ENCODE measurements around the gene VWA2.

VWA2 gene, protein sequence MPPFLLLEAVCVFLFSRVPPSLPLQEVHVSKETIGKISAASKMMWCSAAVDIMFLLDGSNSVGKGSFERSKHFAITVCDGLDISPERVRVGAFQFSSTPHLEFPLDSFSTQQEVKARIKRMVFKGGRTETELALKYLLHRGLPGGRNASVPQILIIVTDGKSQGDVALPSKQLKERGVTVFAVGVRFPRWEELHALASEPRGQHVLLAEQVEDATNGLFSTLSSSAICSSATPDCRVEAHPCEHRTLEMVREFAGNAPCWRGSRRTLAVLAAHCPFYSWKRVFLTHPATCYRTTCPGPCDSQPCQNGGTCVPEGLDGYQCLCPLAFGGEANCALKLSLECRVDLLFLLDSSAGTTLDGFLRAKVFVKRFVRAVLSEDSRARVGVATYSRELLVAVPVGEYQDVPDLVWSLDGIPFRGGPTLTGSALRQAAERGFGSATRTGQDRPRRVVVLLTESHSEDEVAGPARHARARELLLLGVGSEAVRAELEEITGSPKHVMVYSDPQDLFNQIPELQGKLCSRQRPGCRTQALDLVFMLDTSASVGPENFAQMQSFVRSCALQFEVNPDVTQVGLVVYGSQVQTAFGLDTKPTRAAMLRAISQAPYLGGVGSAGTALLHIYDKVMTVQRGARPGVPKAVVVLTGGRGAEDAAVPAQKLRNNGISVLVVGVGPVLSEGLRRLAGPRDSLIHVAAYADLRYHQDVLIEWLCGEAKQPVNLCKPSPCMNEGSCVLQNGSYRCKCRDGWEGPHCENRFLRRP

DNA sequence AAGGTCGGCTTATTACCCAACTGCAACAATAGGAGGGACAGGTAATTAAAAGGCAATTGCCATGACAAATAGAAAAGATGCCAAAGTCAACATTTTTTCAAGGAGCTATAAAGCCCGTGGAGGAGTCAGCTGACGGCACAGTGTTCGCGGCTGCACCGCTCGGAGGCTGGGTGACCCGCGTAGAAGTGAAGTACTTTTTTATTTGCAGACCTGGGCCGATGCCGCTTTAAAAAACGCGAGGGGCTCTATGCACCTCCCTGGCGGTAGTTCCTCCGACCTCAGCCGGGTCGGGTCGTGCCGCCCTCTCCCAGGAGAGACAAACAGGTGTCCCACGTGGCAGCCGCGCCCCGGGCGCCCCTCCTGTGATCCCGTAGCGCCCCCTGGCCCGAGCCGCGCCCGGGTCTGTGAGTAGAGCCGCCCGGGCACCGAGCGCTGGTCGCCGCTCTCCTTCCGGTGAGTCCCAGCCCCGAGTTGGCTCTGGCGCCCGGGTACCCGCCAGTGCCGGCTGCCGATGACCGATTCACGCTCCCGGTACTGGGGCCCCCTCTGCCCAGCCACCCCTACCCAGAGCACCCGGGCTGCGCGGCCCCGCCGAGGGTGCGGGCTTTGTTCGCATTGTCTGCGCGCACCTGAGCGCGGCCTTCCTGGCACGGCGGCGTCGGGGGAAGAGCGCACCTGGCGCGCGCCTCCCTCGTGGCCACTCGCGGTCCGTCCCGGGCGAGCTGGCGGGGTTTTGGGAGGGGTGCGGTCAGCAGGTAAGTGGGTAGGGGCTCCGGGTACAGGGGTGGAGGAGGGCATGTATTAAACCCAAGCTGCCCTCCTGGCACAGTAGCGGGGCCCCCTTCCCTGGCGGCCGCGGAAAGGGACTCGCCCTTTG lies at the start of gene VWA2:
Gene VWA2, plus strand, starts transcription at position 138 of the 877 bp plus-strand sequence. CDS start 9,460 bp downstream, outside the sequence.
- no peak for DNase-seq (ENCODE audit: low spot score)

DNA sequence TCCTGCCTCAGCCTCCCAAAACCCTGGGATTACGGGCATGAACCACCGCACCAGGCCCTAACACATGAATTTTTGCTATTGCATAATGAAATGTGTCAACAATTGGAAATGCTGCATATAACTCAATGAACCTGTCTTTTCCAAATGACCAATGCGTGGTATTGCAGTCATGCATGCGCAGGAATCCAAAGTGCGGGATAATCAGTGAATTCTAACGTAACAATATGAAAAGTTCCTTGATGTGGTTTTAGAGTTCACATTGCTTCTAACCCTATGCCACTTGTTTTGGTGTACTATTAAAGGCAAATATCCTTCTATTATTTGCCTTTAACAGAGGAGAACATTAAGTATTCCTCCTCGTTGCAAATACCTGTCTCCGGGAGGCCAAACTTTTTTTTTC lies 49.4 kb upstream of the VWA2 start:
- DNase-seq (ENCODE audit: low spot score): no peak

DNA sequence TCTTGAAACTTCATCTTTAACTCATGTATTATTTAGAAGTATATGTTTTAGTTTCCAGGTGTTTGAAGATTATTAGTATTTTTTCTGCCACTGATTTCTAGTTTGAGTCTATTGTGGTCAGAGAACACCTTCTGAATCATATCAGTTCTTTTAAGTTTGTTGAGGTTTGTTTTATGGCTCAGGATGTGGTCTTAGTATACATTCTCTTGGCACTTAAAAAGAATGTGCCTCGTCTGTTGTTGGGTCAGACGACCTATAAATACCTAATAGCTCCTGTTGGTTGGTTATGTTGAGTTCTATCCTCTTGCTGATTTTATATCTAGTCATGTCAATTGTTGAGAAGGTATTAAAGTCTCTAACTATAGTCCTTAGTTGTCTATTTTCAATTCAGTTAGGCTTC lies 44.0 kb upstream of the VWA2 start:
- DNase-seq (ENCODE audit: low spot score): no peak

DNA sequence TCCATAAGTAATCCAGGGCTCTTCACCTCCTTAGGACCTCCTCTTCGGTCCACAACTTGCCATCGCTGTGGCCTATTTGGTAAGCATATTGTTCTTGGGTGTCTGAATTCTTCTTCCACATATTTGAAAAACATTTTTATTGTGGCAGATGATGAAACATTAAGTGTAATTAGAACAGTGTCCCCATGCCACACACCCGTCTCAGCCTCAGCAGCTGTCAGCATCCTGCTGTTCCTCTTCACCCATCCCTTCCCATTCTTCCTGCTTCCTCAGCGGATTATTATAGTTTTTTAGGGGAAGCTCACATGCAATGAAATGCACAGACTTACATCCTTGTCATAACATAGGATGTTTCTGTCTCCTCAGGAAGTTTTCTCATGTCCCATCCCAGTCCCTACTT lies 39.8 kb upstream of the VWA2 start:
- no peak for DNase-seq (ENCODE audit: low spot score)

DNA sequence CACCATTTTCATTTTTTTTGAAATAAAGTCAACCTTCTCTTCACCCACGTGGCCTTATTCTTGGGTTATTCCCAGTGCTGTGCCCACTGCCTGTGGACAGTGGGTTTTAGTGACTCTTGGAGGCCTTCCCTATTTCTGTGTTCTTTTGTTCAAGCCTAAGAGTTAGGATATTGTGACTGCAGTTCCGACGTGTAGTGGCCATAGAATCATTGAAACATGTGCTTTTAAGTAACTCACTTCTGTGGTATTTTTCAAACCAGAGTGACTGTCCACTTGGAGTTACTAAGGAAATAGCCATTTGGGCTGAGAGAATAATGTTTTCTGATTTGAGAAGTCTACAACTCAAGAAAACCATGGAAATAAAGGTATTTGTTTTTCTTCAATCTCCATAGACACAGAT lies 36.2 kb upstream of the VWA2 start:
- no peak for DNase-seq (ENCODE audit: low spot score)

DNA sequence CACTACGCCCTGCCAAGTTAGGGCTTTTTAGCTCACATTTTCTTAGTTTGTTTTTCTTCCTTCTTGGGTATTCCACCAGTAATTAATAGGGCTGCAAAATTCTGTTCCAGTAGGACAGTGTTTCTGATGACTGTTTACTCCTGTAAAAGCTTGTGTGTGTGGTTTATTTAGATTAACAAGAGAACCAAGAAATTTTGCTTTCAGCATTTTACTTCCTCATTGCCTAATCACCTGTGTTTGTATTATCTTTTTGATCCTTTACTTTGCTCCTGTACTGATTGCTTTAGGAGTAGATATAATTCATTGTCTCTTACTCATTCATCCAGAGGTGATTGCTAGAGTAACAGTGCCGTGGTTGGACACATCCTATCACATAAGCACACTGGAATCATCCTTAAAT lies 32.2 kb upstream of the VWA2 start:
- DNase-seq (ENCODE audit: low spot score): no peak

DNA sequence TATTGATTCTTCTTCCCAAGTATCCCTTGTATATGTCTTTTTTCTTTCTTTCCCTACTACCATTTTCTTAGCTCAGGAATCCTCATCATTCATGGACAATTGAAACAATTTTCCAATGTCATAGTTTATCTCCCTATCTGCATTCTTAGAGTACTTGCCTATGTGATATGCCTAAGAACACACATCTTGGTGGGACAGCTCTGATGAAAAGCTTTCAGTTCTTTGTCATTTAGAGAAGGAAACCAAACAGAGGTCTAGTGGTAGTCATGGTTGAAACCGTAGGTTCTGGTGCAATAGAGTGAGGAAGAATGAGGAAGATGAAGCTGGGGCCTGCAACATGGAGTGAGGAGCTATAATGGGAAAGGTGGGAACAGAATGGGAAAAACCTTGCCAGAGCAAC lies 31.7 kb upstream of the VWA2 start:
- no peak for DNase-seq (ENCODE audit: low spot score)

DNA sequence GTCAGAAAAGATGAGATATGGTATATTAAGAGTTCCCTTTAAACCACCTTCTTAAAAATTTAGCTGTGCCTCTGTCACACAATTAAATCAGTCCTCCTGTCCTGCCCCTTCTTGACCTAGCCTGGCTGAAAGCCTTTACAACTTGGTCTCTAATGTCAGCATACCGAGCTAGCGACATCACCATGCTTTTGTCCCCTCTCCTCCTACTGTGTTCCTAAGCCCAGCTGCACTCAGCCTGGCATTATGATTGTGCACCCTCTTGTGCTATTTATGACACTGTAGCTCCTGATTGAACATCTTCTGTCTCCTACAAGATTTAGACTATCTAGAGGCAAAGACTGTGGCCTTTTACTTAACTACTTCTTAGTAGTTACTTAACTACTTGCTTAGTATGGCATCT lies 30.7 kb upstream of the VWA2 start:
- DNase-seq (ENCODE audit: low spot score): no peak

DNA sequence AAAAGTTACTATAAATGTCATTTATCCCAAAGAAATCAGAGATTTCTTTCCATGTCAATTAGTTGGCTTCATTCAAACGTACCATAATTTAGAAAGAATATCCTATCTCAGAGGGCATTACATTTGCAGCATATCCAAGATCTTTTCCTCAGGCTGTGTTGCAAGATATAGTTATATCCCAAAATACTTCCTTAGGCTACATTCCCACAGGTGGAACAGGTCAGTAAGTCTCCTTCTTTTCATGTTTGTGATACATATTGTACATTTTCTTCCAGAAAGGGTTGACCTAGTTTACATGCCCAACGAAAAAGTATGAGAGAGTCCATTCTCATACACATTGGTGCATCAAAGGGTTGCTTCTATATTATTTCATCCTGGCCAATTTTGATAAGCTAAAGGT lies 26.9 kb upstream of the VWA2 start:
- DNase-seq (ENCODE audit: low spot score): no peak

DNA sequence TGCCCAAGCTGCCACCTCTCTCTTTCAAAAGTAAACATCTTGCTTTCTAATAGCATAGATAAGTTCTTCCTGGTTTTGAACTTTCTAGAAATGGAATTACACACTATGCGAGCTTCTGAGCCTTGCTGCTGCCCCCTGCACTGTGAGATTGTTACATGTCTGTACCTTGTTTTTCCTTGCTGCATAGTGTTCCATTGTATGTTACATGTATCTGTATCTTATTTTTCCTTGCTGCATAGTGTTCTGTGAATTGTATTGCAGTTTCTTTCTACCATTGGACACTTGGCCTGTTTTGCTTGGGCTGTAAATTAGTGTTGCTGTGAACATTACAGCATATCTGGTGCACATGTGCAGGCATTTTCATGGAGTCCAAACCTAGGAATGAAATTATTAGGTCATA lies 24.0 kb upstream of the VWA2 start:
- DNase-seq (ENCODE audit: low spot score): no peak

DNA sequence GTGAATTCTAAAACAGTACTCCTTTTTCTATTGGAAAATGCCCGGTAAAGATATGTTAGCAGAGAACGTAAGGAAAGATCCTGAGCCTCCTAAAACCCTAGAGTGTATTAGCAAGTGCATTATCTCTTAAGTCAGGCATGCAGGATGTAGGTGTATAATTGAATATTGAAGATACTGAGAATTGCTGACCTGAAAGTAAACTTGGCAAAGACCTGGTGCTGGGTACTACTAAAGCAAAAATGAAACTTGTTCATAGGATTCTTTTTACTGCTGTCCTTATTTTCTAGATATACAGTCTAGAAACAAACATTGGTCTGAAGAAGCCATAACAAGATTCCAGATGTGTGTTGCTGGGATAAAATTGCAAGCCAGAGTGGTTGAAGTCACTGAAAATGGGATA lies 18.8 kb upstream of the VWA2 start:
- no peak for DNase-seq (ENCODE audit: low spot score)

DNA sequence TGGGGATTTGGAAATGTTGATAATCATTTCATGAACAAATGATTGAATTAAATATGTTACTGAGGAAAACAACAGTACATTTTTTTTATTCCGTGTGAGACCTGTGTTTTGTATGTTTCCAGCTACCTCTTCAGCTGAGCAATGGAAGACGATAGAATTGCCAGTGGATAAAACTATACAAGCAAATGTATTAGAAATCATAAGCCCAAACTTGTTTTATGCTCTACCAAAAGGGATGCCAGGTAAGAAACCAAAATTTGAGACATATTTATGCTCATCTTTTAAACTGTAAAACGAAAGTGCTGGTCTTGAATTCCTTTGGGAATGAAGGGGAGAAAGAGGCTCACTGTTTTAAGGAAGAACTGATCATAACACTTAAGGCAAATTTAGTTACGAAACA lies 17.8 kb upstream of the VWA2 start:
- DNase-seq (ENCODE audit: low spot score): no peak

DNA sequence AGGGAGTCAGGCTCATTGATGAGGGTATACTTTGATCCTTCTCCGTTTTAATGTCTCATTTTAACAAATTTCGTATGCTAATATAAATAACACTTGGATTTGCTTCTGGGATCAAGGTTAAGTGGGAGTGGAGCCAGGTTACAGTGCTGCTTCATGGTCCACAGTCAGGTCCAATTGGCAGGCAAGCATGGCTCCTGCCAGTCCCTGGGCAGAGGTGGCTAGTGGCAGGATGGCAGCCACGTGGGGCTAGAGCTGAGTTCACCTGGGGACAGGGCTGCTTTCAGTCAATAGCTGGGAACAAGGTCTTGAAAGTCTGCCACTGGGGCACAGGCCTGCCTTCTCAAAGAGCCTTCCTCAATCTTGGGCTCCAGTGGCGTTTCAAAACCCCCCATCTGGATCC lies 16.0 kb upstream of the VWA2 start:
- no peak for DNase-seq (ENCODE audit: low spot score)

DNA sequence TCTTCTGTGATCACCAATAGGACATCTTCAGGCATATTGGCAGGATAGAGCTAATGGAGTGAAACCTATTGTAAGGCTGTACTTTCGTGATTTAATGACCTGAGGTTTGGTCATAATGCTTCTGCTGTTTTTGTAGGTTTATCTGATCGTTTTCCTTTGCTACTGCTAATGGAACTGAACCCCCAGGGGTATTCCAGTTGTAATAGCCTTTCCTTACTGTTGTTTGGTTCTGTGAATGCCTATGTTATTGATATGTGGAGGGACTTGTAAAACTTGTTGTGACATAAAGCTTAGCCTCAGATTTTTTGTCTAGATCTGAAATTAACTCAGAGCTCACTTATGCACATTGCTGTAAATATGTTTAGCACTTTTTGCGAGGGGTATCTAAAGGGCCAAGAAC lies 10.9 kb upstream of the VWA2 start:
- no peak for DNase-seq (ENCODE audit: low spot score)

DNA sequence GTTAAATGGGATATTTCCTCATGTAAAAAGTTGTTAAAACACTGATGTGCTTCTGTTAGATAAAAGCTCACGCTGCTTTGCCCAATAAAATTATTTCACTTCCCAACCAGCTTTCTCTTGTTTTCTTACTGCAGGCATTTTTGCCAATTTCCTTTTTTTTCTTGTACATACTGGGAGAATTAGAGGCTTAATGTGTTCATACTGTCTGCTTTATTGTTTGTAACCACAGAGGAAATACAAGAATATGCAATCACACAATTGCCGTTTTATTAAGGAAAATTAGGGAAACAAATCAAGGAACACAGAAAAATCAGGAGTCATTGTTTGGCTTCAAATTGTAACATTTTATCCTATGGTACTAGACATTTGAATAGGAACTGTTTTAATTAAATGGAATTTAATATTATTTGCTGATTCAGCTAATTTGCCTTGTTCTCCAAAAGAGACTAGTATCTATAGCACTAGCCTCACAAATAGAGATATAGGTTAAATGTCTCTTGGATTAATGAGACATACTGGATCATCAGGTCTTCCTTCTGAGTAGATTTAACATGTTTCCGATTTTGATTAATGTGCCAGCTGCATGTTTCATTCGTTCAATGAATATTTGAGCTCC lies 6.4 kb upstream of the VWA2 start:
- no peak for DNase-seq (ENCODE audit: low spot score)

DNA sequence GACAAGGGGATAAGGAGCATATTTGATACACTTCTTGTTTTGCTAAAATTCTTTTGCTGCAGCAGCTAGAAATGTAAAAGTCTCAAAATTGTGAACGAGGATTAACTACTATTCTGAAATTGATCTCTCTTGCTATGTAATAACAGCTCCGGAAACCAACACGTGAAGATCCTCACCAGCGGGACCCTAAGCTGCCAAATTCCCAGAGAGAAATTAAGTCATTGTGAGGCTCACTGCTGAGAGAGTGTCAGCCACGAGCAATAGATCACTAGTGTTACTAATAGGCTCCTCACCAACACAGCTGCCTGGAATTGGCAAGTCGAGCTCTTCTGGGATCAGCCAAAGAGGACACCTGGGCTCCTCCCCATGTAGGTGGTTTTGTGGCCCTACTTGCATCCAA lies 5.6 kb upstream of the VWA2 start:
- DNase-seq (ENCODE audit: low spot score): no peak

DNA sequence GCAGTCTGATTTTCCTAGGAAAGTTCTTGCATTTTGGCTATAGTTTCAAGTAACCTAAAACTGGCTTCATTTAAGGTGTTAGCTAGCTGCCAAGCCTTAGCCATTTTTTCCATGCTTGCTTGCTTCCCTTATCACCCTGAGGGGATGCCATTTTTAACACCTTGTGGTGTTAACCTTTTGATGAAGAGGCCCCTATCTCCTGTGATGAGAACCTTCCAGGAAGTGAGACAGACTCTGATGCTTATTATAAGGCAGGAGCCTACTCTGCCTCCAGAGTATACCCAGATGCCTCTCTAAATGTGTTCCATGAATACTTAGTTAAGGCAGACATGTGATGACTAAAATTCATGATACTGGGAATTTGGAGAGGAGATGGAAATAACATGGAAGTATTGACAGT lies 4.9 kb upstream of the VWA2 start:
- no peak for DNase-seq (ENCODE audit: low spot score)

DNA sequence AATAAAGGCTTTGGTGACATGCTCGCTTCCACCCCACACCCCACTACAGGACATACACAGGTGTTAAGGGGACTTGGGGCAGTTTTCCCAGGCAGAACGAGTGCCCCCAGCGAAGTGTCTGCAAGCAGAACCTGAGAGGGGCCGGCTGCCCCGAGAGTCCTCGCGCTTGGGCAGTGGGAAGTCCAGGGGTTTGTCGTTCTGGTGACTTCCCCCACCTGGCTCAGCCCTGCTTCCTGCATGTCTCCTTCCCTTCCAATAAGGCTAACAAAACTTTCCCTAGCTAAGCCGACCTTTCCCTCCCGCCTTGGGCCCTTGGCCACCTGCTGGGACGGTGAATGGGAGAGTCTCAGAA lies 916 bp downstream of the VWA2 start:
- no peak for DNase-seq (ENCODE audit: low spot score)

DNA sequence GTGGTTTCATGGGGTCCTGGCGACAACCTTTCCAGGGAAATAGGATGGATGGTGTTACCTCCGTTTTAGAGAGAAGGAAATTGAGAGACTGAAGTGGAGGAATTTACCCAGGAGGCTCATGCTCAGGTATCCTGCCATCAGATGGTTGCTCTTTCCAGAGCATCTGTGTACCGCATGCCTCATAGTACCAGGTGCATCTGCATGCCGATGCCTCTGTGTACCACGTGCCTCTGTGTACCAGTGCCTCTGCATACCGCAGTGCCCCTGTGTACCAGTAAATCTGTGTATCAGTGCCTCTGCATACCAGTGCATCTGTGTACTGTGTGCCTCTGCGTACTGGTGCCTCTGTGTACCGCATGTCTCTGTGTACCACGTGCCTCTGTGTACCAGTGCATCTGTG lies 3.2 kb downstream of the VWA2 start:
- DNase-seq (ENCODE audit: low spot score): no peak

DNA sequence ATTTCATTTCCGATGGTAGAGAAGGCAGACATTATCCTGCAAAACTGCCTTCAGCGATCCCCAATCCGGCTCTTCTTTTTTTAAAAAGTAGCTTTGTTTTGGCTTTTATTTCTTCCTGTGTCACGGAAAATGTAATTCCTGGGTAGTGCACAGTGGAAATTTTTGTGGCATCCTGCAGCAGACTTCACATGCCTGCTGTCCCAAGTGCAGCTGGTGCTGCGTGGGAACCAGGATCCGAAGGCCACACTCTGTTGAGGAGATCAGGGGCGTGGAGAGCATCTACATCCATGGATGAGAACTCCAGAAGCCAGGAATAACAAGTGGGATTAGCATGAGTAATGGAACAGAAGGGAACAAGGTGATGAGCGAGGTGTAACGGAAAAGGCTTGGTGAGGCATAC lies 4.6 kb downstream of the VWA2 start:
- no peak for DNase-seq (ENCODE audit: low spot score)

DNA sequence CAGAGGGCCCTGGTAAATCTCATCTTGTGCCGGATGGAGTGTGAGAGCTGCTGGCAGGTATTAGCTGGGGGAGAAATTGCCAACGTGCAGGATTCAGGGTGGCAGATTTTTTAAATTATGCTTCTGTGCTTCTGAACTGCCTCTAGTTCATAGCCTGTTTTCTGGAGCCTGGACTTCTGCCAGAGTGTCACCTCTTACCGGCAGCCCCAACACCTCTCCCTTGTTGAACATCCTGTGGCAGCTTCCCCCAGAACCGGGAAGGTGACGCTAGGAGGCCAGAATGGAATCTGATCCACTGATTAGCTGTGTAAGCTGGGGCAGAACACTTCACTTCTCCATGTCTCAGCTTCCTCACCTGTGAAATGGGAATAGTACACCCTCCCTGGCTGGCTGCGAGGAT lies 5.1 kb downstream of the VWA2 start:
- no peak for DNase-seq (ENCODE audit: low spot score)

DNA sequence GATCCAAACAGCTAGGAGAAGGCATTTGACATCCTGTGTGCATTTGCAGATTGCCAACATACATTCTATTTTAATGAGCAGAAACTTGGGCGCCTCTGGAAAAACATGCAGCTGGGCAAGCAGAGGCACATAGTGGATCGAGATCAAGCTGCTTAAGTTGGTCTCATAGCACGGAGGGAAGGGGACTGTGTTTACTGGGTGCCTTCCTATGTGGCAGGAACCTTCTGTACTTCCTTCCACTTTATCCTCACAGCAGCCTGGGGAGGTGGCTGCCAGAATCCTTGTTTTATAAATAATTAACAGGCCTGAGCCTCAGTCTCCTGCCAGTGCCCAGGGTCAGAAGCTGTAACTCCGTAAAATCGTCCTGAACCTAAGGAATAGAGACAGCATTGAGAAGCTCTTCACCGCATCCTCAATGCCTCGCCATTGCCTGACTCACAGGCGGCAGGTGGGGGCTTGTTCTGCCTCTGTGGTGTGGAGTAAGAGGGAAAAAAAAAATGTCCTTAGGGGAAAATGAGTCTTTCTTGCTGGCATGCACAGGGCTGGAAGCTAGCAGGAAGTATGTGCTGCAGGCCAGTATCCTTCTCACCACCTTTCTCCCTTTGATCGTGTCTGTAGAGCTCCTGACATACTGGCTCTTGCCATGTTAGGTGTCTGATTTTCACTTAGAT lies 6.2 kb downstream of the VWA2 start:
- no peak for DNase-seq (ENCODE audit: low spot score)

Data from cerebellar cortex (tissue), 1 donor.